ENCODE data around the gene IZUMO4.

Gene IZUMO4

GRCh38 chr19:2048104-2048958, 48.4 kb upstream of the IZUMO4 start:
- Histone ChIP-seq H3K9me2 (replicated peaks; ENCODE audit: insufficient read depth, low read length) (no peaks in the 10 kb centered on the region), H3K4me2 (ENCODE audit: low read depth, low read length) (no peak overlapping the region; the same call in 1 of the 2 replicates), H3K79me2 (ENCODE audit: low read length) (peaks cover 57% of the 10 kb centered on the region), H3K36me3 (replicated peaks; ENCODE audit: insufficient read depth, low read length) (no peaks in the 10 kb centered on the region), H3K4me1 (ENCODE audit: low read length) (peaks cover 18% of the 10 kb centered on the region), H3K4me3 (ENCODE audit: low read length) (no peak overlapping the region), H2AFZ (ENCODE audit: low read length) (no peak overlapping the region), H3K9ac (ENCODE audit: low read length) (no peak overlapping the region), H3K9me3 (replicated peaks; ENCODE audit: insufficient read depth, low read length) (no peaks in the 10 kb centered on the region), H3K27me3 (replicated peaks; ENCODE audit: insufficient read depth, low read length) (no peaks in the 10 kb centered on the region), H3F3A (ENCODE audit: insufficient read depth, low read length) (peaks cover 15% of the 10 kb centered on the region; the same call in 1 of the 2 replicates), H4K20me1 (ENCODE audit: insufficient read depth, low read length) (peaks cover 10% of the 10 kb centered on the region; the same call in 1 of the 2 replicates), H3K27ac (ENCODE audit: low read length) (no peak overlapping the region)
- DNase-seq, result peak; percentile 5
- TF ChIP-seq EZH2 (optimal IDR thresholded peaks at IDR 0.05; ENCODE audit: low read depth, low read length) (no peak), EZH2phosphoT487 (IDR thresholded peaks at IDR 0.05; ENCODE audit: low read length) (no peak)
- TF ChIP-seq, protein P1, sequence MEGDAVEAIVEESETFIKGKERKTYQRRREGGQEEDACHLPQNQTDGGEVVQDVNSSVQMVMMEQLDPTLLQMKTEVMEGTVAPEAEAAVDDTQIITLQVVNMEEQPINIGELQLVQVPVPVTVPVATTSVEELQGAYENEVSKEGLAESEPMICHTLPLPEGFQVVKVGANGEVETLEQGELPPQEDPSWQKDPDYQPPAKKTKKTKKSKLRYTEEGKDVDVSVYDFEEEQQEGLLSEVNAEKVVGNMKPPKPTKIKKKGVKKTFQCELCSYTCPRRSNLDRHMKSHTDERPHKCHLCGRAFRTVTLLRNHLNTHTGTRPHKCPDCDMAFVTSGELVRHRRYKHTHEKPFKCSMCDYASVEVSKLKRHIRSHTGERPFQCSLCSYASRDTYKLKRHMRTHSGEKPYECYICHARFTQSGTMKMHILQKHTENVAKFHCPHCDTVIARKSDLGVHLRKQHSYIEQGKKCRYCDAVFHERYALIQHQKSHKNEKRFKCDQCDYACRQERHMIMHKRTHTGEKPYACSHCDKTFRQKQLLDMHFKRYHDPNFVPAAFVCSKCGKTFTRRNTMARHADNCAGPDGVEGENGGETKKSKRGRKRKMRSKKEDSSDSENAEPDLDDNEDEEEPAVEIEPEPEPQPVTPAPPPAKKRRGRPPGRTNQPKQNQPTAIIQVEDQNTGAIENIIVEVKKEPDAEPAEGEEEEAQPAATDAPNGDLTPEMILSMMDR (IDR thresholded peaks at IDR 0.05; ENCODE audit: low read length), result no peak

- no peak for TF ChIP-seq EZH2 (optimal IDR thresholded peaks at IDR 0.05; ENCODE audit: low read depth, low read length)
- no peak for TF ChIP-seq EZH2phosphoT487 (IDR thresholded peaks at IDR 0.05; ENCODE audit: low read length)
- TF ChIP-seq, protein P1 (IDR thresholded peaks at IDR 0.05; ENCODE audit: low read length), result no peak
- peaks cover 10% of the 10 kb centered on the region; the same call in 1 of the 2 replicates for H4K20me1 ChIP-seq (ENCODE audit: insufficient read depth, low read length)
- H3K27me3 ChIP-seq (replicated peaks; ENCODE audit: insufficient read depth, low read length), result no peaks in the 10 kb centered on the region
- no peak overlapping the region for H2AFZ ChIP-seq (ENCODE audit: low read length)
- peak overlapping the region; percentile 69; the same call in 1 of the 2 replicates for H3K9ac ChIP-seq (ENCODE audit: low read length)
- no peaks in the 10 kb centered on the region for H3K9me2 ChIP-seq (replicated peaks; ENCODE audit: insufficient read depth, low read length)
- peak overlapping the region; percentile 89 for H3K4me3 ChIP-seq (ENCODE audit: low read length)
- no peaks in the 10 kb centered on the region for H3K9me3 ChIP-seq (replicated peaks; ENCODE audit: insufficient read depth, low read length)
- H3K36me3 ChIP-seq (replicated peaks; ENCODE audit: insufficient read depth, low read length), result no peaks in the 10 kb centered on the region
- H3K27ac ChIP-seq (ENCODE audit: low read length), result peak overlapping the region; percentile 51; the same call in 1 of the 2 replicates
- peak; percentile 12 for DNase-seq
- peak overlapping the region; percentile 88 for H3K4me2 ChIP-seq (ENCODE audit: low read depth, low read length)
- H3K4me1 ChIP-seq (ENCODE audit: low read length), result peaks cover 18% of the 10 kb centered on the region
- H3K79me2 ChIP-seq (ENCODE audit: low read length), result peaks cover 57% of the 10 kb centered on the region
- peaks cover 7% of the 10 kb centered on the region; the same call in 1 of the 2 replicates for H3F3A ChIP-seq (ENCODE audit: insufficient read depth, low read length)
Measured at GRCh38 chr19:2048959-2049740, 47.6 kb upstream of the IZUMO4 start.

DNA sequence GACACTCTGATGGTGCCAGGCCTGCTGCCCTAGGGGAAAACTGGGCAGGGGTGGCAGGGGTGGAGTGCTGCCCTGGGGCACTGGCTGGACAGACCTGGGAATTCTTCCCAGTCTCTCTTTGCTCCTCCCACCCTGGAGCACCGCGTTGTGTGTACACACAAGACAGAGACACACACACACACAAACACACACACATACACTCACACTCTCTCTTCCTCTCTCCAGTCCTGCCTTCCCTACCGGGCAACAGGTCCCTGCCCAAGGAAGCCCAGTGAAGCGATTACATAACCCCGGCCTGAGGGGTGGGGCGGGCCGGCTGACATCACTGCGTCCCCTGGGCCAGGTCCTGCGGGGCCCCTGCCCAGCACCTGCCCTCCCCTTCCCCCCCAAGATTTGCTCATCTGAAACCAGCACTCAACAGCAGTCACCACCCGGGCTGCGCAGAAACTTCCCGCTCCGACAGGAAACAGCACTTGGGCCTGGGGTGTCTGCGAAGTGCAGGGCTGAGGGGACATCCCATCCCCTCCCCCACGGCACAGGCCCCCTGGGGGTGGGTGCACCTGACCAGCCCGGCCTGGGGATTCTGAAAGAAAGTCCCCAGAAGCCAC, 46.9 kb upstream of the IZUMO4 start:
- peaks cover 57% of the 10 kb centered on the region for H3K79me2 ChIP-seq (ENCODE audit: low read length)
- H3K9ac ChIP-seq (ENCODE audit: low read length), result peak overlapping the region; percentile 69
- H3K36me3 ChIP-seq (replicated peaks; ENCODE audit: insufficient read depth, low read length), result no peaks in the 10 kb centered on the region
- H4K20me1 ChIP-seq (ENCODE audit: insufficient read depth, low read length), result peaks cover 10% of the 10 kb centered on the region; the same call in 1 of the 2 replicates
- peak; percentile 71 for DNase-seq
- no peak overlapping the region for H2AFZ ChIP-seq (ENCODE audit: low read length)
- peak overlapping the region; percentile 51; the same call in 1 of the 2 replicates for H3K27ac ChIP-seq (ENCODE audit: low read length)
- H3K9me3 ChIP-seq (replicated peaks; ENCODE audit: insufficient read depth, low read length), result no peaks in the 10 kb centered on the region
- H3K4me2 ChIP-seq (ENCODE audit: low read depth, low read length), result peak overlapping the region; percentile 88
- no peaks in the 10 kb centered on the region for H3K27me3 ChIP-seq (replicated peaks; ENCODE audit: insufficient read depth, low read length)
- peak overlapping the region; percentile 89 for H3K4me3 ChIP-seq (ENCODE audit: low read length)
- H3K9me2 ChIP-seq (replicated peaks; ENCODE audit: insufficient read depth, low read length), result no peaks in the 10 kb centered on the region
- TF ChIP-seq EZH2phosphoT487 (IDR thresholded peaks at IDR 0.05; ENCODE audit: low read length) (no peak), EZH2 (optimal IDR thresholded peaks at IDR 0.05; ENCODE audit: low read depth, low read length) (no peak)
- TF ChIP-seq, protein P1 (IDR thresholded peaks at IDR 0.05; ENCODE audit: low read length), result no peak
- H3F3A ChIP-seq (ENCODE audit: insufficient read depth, low read length), result 0 out of 2 replicates have a peak, but pooled peaks cover 5% of the 10 kb centered on the region
- H3K4me1 ChIP-seq (ENCODE audit: low read length), result peaks cover 18% of the 10 kb centered on the region
